Endometrial microvascular endothelial cells (primary cell): ENCODE data around the gene ZNF485. TPM values are rescaled to one million over a fixed set of nuclear protein-coding genes. Genes with fewer than 3 reads are reported as not detected.
"Not testable (repeated sequence)": the region's sequence is repeated elsewhere in the genome, so short reads cannot be mapped to it uniquely, and the experiment has no call there.

Source experiments
- in situ Hi-C: cut with HindIII; loops from 2 replicates; pipeline ENCODE4 v1.10.0; 2017; ENCODE audit warnings: low sequenced_read_pairs, low pct_unique_long_range_greater_than_20kb; ENCODE audit errors: inconsistent ontology term
- total RNA-seq: library from RNA; depleted of rRNA; stranded (reverse); fragments of >200 nt; gene quantifications from one replicate; pipeline ENCODE4 v1.2.3, GENCODE V29; 2015; ENCODE audit errors: inconsistent ontology term

The ZNF485 gene
- total RNA-seq: 1.8 TPM

DNA sequence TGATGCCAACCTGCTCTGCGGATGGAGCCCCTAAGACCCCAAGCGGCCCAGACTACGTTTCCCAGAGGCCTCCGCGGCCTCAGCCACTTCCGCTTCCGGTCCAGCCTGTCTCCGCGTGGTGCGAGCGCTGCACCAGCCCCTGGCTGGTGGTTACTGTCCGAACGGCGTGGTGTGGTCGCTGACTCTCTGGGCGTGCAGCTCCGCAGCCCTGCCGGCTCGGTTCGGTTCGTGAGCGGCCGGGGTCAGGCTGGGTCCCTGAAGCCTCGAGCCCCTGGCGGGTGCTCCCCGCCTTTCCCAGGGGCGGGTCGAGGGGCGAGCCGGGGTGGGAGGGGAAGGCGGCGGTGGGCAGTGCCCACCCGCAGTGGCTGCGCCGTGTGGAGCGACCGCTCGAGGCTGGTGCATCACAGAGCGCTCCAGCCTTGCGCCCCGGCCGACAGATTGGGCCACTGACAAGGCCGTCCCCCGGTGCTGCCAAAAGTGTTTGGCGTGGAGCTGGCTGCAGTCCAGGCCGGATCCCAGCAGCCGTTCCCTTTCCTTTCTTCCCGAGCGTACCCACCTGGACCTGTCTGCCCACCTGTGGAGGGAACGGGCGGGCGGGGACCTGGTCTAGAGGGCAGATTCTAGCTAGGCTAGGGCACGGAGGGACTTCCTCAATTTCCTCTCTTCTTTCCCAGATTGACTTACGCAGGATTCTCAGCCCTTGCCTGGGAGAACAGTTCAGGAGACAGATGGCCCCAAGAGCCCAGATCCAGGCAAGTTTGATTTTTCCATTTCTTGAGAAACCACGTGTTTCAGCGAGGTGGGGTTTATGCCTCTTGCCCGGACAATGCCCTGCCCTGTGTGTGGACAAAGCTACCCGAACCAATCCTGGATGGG lies at the start of gene ZNF485:
TSS of gene ZNF485 (plus strand) at position 116 of the 876 bp plus-strand sequence. CDS start at position 729, 613 bp downstream.
- in situ Hi-C loops: no loop called here

DNA sequence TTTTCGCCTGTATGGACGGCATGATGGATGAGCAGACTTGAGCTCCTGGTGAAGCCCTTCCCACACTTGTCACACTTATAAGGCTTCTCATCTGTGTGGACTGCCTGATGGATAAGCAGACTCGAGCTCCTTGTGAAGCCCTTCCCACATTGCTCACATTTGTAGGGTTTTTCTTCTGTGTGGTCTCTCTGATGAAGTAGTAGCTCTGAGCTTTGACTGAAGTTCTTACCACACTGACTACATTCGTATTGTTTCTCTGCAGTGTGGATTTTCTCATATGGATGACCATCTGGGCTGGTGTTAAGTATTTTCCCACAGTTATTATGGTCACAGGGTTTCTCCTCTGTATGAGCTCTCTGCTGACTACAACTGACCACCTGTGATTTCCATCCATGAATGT lies 49.0 kb upstream of the ZNF485 start:
- in situ Hi-C loops: no loop called here

DNA sequence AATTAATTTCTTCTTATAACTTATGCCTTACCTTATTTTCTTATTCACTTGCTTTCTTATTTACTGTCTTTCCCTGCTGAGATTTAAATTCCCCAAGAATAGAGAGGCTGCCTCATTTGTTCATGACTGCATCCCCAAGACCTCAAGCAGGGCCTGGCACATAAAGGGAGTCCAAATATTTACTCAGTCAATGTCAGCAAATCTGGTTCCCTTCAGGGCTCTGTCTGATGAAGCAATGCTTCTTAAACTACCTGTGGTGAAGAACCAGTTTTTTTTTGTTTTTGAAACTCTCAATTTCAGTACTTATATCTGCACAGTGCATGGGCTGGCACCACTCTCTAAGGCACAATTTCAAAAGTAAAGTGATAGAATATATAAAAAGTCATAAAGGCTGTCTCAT lies 36.6 kb upstream of the ZNF485 start:
- in situ Hi-C loops: no loop called here

DNA sequence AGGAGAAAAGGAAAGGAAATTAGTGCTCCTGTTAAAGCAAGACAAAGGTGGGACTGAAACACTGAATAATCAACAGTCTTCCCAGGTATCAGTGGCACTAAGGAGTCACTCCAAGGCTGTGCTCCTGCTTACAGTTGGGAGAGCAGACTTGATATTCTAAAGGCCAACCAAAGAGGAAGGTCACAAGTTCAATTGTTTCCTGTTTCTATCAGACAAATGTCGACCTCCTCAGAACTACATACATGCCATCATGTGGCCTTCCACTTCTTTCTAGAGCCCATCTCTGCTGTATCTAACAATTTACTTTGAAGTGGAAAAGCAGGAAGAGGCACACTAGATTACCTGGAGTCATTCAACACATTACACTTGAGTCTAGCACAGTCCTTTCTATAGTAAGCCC lies 35.3 kb upstream of the ZNF485 start:
- in situ Hi-C loops: no loop called here

DNA sequence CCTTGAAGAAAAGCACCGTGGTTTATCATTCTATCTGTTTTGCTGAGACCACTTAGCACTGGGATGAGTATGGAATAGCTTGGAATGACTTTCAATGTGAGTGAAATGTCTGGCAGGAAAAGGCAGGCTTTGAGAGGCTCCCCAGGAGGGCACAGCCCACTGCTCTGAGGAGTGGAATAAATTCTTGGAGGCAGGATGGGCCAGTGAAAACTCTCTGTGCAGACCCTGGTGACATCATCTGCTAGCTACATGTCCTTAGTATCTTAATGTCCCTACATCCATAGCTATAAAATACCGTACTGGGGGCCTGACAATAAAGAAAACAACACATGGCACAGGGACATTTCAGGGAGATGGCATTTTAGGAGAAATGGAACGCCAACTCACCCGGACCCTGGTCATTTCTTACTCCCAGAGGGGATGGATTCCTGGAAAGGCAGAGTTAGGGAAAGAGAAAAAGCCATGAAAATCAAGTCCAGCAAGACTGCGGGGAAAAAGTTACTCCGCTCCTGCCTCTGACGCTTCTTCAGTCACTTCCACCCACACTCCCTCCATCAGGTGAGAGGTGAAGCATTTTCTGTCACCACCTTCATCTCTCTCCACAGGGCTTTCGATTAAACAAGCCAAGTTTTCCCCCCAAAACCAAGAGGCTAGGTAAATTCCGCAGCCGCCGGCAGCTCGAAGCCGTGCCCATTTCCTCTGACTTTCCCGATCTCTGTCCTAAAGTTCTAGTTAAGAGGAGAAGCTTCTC lies 32.8 kb upstream of the ZNF485 start:
- in situ Hi-C loops: no loop called here

DNA sequence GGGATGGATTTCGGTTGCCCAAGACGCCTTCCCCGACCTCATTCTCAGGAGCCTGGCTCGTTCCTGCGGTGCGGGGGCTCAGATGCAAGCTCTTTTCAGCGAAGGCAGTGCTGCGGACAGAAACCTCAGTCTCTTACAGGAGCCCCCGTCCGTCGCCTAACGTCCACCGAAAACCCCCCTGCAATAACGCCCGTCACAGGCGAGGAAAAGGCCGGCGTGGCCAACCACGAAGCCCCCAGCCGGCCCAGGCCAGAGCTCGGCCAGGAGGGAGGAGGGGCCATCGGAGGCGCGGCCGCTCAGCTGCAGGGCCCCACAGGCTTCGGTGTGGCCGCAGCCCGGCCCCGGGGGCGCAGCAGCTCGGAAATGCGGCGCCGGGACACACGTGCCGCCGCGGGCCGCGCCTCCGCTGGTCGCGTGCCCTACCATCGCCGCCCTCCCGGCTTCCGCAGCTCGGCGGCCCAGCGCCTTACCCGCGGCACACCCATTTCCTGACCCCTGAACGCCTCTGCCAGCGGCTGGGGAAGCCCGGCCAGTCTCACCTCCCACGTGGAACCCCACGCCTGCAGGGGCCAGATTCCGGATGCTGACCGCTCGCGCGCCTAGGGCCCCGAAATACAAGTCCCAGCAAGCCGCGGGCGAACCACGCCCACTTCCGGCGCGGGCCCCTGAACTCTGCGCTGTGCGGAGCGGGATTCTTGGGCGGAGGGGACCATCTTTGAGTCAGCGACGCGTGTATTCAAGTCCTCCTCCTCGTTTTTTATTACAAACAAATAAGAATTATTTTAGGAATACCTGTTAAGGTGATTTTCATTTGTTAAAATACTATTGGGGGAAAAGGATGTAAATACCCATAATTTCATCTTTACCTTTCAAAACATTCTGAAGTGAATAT lies 32.0 kb upstream of the ZNF485 start, which contains the start of gene ZNF239:
TSS of gene ZNF239 (minus strand) at position 616 of the 892 bp plus-strand sequence. CDS start 16,537 bp downstream, outside the sequence.
- in situ Hi-C loops: no loop called here

DNA sequence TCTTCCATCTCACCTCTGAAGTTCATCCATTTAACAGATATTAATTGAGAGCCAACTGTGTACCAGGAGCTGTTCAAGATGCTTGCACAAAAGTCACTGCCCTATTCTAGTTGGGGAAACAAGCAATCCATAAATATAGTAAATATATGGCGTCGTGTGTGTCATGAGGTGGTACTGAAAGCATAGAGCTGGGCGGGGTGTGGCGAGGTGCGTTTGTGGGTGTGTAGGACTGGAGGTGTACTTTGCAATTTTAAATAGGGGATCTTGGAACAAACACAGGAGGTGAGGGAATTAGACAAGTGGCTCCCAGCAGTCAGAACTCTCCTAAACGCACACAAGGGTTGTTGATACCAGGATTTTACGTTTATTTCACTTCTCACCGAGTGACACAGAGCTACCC lies 31.3 kb upstream of the ZNF485 start:
- in situ Hi-C loops: no loop called here

DNA sequence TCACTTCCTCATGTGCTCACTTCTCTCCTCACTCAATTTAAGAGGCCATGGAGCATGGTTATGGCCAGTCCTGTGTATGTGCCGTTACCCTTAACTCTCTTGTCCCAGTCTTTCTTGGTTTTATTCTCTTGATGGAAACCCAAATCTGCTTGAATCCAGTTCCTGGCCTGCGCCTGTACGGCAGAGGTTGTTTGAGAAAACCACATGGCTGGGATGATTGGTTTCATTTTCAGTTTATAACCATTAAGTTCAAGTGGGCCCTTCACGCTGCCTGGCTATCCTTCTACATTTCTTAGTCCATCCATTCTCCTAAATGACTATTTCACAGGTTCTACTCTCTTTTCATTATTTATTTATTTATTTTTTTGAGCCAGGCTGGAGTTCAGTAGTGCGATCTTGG lies 30.2 kb upstream of the ZNF485 start:
- in situ Hi-C loops: no loop called here

DNA sequence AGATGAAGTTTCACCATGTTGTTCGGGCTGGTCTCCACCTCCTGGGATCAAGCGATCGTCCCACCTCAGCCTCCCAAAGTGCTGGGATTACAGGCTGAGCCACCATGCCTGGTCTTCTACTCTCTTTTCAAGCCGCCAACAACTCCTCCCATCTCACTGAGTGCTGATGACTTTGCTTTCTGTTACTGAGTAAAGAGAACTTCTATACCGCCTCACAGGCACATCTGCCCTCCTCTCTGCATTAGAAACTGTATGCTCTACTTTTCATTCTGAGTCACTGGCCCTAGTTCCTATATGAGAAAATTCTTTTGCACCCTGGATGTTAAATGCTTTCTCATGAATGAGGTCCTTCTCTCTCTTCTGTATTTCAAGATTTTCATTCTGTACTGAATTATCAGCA lies 29.7 kb upstream of the ZNF485 start:
- in situ Hi-C loops: no loop called here

DNA sequence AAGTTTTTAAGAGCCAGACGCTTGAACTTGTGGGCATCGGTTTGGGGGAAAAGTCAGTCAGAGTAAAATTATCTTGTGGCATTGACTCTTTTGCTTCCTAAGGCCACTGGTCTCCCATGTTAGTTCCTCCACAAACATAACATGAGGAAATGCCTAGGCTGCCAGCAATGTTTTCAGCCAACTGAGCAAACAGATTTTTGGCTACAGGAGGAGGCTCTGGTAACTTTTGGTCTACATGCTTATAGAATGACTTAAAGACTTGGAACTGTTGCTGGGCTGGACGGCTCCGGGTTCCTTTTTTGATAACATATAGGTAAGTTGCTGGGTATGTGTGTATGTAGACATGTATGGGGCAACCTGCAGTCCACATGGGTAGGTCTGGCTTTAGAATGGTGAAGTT lies 22.2 kb upstream of the ZNF485 start:
- in situ Hi-C loops: no loop called here

DNA sequence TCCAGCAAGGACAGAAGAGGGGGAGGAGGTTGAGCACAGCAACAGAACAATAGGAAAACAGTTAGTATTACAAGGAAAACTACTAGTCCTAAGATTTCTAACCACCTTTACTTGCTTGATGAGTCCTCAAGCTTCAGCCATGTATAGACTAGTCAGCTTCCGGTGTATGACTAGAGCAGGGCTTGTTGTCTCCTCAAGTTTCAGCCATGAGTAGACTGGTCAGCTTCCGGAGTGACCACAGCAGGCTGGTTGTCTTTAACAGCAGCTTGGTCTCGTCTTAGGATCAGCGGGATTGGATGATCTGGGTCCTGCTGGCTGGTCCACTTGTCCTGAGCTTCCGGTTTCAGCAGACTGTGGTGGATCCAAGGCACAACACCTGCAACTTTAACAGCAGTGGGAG lies 21.2 kb upstream of the ZNF485 start:
- in situ Hi-C loops: no loop called here

DNA sequence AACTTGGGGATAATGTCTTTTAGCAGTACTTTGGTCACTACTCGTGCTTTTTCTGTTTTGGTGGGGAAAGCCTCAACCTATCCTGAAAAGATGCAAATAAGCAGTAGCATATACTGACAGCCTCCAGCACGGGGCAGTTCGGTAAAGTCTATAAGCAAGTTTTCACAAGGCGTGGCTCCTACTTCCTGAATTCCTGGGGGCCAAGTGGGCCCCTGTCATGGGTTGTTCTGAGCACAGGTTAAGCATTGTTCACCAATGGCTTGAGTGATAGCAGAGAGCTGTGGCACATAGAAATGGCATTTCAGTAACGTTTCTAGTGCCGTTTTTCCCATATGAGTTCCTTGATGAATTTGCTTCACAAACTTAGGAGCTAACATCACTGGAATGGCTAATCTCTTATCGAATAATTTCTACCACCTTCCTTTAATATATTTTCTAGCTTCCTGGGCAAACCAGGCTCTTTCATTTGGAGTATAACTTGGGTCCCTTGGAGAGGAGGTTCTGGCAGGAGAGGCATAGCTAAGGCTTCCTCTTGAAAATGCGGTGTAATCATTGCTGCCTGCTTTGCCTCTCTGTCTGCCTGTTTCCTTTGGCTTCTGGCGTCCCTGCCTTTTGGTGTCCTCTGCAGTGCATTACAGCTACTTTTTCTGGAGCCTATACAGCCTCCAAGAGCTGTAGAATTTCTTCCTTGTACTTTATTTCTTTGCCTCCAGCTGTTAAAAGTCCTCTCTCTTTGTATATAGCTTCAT lies 20.1 kb upstream of the ZNF485 start:
- in situ Hi-C loops: no loop called here

DNA sequence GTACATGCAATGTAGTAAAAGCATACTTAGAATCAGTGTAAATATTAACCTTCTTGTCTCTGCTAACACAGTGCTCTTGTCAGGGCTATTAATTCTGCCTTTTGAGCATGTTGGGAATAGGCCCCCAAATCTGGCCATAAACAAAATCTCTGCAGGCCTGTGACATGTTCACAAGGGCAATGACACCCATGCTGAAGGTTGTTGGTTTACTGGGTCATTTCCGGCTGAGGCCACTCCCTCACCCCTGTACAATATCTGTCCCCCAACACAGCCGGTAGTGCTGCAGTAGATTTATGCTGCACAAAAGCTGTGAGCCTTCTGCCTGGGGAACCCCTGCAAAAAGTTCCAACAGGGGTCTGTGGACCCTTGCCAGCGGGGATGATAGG lies 19.5 kb upstream of the ZNF485 start:
- in situ Hi-C loops: not testable (repeated sequence)

DNA sequence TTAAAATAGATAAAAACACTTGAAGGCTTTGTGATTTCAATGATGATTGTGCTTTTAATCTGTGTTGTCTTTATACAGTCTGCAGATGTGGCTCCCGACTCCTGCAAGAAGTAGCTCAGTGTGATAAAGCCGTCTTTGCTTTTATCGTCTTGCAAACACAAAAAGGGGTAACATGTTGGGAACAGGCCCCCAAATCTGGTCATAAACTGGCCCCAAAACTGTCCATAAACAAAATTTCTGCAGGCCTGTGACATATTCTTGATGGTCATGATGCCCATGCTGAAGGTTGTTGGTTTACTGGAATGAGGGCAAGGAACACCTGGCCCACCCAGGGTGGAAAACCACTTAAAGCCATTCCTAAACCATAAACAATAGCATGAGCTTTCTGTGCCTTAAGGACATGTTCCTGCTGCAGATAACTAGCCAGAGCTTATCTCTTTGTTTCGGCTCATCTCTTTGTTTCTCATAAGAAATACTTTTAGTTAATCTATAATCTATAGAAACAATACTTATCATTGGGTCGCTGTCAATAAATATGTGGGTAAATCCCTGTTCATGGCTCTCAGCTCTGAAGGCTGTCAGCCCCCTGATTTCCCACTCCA lies 14.8 kb upstream of the ZNF485 start:
- in situ Hi-C loops: no loop called here

DNA sequence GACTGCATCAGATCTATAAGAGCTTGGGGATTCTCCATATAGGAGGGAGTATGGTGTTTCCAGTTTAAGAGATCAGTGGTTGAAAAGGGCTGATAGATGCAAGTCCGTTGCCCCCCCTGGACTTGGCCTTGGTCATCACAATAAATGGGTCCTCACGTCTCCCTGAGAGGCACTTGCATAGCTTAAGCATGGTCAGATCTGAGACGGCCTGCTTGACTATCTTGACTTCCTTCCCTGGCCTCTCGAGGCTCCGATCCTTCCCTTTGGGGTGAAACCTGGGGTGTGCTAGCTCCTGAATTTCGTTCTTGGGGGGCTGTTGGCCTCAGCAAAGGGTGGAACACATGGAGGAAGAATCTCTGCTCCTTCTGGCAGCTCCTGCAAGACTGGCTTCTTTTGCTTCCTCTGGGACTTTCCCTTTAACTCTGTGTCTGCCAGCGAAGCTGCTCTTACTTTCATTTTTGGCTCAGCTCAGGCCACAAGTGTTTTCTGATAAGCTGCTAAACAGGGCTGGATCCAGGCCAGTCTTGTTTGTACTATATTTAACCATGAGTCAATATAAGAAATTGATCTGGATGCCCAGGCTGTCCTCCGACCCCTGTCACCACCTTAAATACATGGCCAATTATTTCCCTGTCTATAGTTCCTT lies 11.2 kb upstream of the ZNF485 start:
- in situ Hi-C loops: no loop called here

DNA sequence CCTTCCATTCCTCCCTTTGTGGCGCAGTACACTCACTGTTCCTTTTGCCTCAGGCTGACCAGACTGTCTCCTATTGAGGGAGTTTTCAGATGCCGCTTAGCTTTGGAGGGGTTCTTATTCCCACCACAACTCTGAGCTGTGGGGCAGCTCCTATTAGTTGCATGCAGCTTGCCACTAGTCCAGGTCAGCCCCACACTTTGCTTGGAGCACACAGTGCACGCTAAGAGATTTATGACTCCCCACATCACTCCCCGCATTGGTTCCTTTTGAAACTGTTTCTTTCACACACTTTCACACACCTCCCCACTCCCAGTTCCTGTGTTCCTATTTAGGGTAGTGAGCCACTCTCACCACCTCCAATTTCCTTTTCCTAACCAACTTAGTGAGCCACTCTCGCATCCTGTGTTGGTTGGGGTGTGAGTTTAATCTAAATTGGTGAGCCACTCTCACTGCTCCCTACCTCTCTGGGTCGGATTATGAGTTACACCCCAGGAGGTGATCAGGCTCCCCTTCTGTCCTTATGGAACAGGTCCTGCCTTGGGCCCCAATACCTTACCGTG lies 10.4 kb upstream of the ZNF485 start:
- in situ Hi-C loops: no loop called here

DNA sequence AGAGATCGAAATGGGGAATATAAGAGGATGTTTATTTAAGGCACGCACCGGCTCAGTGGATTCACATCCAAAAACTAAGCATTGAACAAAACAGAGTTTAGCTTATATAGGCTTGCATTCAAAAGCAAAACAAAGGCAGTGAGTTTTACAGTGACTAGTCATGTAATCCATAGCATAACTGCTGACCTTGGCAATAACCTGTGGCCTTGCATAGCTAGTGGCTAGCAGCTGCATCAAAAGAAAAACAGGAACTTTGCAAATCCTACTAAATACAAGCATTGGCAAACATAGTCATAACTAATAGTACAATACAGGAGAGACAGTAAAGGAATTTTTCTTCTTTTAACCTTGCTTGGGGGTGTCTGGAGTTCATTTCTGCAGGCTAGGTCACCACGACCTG lies 9.7 kb upstream of the ZNF485 start:
- in situ Hi-C loops: no loop called here
